CD1c-positive myeloid dendritic cell (primary cell): ENCODE measurements around the gene DEPDC1.
"Not testable (repeated sequence)": the region's sequence is repeated elsewhere in the genome, so short reads cannot be mapped to it uniquely, and the experiment has no call there.

Source experiments
- DNase-seq: peaks from one replicate; pipeline ENCODE4 v3.0.0-alpha.2; 2016; ENCODE audit errors: extremely low spot score

DEPDC1 gene

DNA sequence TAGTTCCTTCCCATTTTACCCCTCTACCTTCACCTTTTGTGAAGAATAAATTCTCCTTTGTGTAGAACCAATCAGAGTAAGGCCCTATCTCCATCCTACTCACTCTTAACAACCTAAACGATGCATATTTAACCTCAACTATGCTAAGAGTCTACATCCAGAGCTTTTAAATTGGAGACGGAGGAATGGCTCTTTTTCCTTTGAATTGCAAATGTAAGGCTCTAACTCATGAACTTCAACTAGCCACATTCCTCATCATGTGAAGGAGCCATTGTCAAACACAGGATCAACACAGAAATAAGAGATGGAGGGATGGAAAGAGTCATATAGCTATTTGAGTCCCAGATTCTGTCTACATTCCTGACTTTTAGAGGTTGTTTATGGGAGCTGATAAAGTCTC is 18.2 kb downstream of the DEPDC1 start:
- DNase-seq: no peak

DNA sequence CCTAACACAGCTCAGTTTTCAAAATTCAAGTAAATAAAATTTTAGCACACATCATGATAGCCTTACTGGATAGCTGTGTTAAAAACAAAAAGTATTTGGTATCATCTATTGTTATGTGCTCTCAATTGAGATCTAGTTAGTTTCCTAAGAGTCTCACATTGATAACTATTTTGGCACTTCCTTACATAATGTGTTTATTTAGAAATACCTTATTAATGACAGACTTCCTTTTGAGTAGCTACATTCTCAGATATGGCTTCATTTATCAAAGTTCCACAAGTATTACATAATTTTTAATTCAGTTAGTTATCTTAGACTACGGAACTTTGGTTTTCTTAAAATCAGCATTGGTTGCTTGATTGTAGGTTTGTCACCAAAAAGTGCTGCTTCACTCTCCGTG is 20.3 kb downstream of the DEPDC1 start:
- not testable (repeated sequence) for DNase-seq

DNA sequence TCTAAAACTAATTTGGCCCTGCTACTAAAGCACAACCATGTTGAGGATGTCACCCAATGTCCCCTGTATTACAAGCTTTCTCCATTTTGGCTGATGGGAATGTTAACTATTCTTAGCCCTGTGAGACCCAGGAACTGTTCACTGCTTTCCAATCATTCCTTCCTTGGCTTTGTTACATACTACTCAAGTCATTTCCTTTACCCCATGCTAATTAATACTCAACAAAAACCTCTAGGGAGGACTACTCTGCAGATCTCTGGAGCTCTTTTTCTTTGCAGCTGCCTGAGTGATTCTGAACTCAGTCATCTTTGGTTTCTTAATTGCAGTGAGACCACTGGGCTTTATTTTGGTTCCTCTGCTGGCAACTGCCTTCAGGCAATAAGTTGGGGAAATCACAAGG is 23.8 kb downstream of the DEPDC1 start:
- no peak for DNase-seq

DNA sequence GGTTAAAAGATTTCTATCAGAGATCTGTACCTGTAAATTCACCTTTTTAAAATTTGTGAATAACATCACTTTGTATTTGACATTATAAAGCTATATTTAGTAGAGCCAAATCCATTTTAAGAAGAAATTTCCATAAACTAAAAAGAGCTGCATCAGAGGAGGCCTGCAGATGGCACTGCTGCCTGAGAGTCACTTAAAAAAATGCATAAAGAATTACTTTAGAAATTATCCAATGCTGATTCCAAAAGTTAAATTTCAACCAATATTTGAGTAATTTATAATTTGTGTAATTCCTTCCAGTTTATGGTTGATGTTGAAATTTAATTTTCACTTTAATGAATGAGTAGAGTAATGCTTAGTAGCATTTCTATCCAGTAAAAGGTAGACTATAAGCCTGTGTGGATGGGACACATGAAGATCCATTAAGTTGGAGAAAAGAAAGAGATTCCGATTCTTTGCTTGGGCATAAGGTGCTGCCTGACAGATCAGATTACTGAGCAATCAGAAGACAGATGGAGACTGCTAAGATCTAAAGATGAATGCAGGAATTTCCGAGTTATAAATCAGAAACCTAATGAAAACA is 26.4 kb downstream of the DEPDC1 start:
- DNase-seq: no peak

DNA sequence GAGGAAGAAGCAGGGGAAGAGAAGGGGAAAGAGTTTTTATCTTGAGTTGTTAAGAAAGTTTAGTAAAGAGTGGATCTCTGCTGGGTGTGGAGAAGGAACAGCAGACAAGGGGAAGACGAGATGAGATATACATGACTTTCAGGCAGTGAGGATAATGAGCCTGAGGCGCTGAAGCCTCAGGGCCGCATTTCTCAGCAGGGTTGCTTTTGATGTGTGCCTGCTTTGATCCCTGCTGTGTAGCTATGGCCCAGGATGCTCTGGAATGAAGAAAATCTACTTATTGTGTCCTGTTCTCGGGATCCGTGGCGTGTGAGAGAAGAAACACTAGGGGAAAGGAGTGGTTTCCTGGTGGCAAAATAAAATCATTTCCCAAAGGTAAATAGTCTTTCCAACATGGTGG is 32.0 kb downstream of the DEPDC1 start:
- DNase-seq: no peak

GRCh38 chr1:68460935-68461334 is 35.9 kb downstream of the DEPDC1 start:
- no peak for DNase-seq

- DNase-seq: no peak
These were observed 37.1 kb downstream of the DEPDC1 start for GRCh38 chr1:68459796-68460195.

DNA sequence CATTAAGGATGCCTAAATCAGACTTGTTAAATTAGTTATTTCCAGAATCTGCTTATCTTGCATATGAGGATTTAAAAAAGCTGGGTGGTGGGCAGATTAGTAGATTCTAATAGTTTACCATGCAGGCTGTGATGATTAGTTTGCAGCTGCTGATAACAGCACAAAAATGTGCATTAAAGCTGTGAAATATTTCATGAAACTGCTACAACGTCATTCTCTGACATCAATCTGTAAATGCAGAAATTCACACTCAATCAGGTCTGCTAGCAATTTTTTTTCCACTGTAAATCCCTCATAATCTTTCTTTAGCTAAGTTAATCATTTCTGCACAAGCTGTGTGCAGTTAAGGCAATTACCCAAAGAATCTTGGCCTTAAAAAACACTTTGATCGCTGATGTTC is 37.8 kb downstream of the DEPDC1 start:
- DNase-seq: no peak

DNA sequence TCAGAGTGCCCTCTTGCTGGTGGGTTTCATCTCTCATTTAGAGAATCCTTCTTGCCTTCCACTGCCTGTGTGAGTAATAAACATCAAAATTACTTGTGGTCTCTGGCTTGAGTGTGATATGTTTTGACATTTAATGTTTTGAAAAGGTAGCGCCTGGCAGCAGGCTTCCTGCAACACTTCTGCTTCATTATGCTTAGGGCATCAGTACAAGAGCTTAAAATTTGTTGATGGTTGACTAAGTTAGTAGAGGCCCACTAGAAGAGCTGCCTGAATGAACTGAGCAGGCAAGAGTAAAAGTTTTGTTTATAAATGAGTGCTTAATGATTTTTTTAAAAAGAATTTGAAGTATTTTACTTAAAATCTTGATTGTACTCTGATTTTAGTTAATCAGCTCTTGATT is 40.7 kb downstream of the DEPDC1 start:
- DNase-seq: no peak

- DNase-seq: no peak
These were observed 42.3 kb downstream of the DEPDC1 start for GRCh38 chr1:68454534-68454933.

GRCh38 chr1:68453060-68453670 is 43.7 kb downstream of the DEPDC1 start:
- DNase-seq: no peak

- no peak for DNase-seq
These were observed 47.0 kb downstream of the DEPDC1 start, which contains the start of gene RPE65 for GRCh38 chr1:68449901-68450300. RPE65 (minus strand) TSS chr1:68449954; CDS start chr1:68449905, 49 bp downstream.

DNA sequence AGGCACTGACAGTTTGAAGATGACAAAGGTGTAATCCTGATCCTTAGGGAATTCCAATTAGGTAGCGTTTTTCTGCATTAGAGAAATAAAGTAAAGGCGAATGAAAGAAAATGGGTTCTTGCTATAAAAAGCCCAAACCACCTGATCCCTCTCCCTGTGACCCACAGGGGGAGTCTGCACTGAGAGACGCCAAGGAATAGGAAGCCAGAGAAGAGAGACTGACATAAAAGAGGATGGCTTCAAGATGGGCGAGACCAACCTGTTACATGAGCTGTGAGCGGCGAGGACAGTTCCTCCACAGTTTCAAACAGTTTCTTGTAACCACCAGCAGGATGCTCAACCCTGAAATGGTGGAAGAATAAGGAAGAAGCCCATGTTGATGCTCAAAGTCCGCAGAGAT is 48.5 kb downstream of the DEPDC1 start:
- no peak for DNase-seq

- no peak for DNase-seq
These were observed 51.2 kb downstream of the DEPDC1 start for GRCh38 chr1:68445709-68446108.

GRCh38 chr1:68442822-68443556 is 53.9 kb downstream of the DEPDC1 start:
- peak; percentile 58 for DNase-seq

GRCh38 chr1:68442006-68442405 is 54.9 kb downstream of the DEPDC1 start:
- no peak for DNase-seq

DNA sequence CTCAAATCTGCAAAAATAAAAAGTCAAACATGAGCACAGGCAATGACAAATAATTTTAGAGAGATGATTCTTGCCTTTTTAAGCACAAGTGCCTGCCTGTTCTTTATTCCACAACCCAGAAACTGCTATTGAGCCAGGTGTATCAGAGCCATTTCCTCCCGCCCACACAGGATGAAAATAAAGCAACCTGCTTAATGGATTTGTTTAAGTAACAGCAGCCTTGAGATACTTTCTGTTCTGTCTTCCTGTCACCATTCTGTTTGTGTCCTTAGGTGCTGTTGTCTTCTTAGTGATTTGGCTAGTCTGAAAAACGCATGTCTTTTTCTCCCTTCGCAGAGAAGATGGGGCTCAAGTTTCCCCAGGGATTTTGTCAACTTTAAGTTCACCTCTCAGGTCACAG is 58.6 kb downstream of the DEPDC1 start:
- no peak for DNase-seq

DNA sequence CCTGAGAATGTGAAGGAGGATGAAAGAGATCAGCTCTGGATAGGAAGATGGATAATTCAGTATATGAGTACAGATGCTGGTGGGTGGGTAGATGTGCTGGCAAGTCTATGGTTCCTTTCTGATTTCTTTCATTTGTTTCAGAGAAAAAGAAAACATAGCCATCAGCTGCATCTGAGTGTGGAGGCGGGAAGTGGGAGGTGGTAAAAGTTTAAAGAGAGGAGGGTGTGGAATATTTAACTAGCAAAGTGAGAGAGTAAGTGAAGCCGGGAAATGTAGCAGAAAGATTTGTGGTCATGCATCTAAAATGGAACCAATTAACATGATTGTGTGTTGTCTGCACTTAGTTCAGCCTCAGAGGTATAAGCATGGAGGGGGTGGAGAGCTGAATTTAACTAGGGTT is 63.5 kb downstream of the DEPDC1 start:
- no peak for DNase-seq

- no peak for DNase-seq
These were observed 65.8 kb downstream of the DEPDC1 start for GRCh38 chr1:68431076-68431475.

- DNase-seq: peak; percentile 49
These were observed 67.6 kb downstream of the DEPDC1 start for GRCh38 chr1:68429233-68429808.

DNA sequence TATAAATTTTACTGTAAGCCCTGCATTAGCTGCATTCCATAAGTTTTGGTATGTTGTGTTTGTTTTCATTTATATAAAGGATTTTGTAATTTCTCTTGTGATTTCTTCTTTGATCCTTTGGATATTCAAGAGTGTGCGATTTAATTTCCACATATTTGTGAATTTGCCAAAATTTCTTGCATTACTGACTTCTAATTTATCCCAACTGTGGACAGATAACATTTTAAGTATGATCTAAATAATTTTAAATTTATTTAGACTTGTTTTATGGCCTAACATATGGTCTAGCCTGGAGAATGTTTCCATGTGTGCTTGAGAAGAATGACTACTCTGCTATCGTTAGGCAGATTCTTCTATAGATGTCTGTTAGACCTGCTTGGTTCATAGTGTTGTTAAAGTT is 70.3 kb downstream of the DEPDC1 start:
- no peak for DNase-seq
